Measurements from ENCODE around the gene ESRRA.
A peak's percentile ranks its signal among the peaks of the same experiment; 100 is the strongest.

The ESRRA gene

DNA sequence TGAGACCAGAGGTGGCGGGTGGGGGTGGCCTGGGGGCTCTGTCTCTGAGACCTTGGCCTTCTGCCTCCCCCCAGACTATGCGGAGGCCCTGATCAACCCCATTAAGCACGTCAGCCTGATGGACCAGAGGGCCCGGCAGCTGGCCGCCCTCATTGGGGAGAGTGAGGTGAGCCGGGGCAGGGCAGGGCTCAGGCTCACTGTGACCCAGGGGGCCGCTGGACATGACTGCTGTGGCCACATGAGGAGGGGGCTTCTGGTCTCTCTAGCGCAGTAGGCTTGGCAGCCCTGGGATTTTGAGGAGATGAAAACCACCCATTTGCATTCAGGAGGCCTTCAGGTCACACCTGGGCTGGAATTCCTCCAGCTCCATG is 41.4 kb upstream of the ESRRA start:
- Histone ChIP-seq H3K27me3 (ENCODE audit: control insufficient read depth in 2 of 2, insufficient read depth in 2 of 2, low read length in 2 of 2) (no peaks in the 10 kb centered on the region), H3K9ac (ENCODE audit: low read depth in 1 of 2, low read length in 2 of 2) (no peak overlapping the region), H3K36me3 (ENCODE audit: control insufficient read depth in 2 of 2, insufficient read depth in 2 of 2, low read length in 2 of 2) (peaks cover 55 to 62% of the 10 kb centered on the region in 2 donors), H3K9me3 (ENCODE audit: control insufficient read depth in 2 of 2, low read length in 2 of 2) (no peaks in the 10 kb centered on the region), H3K27ac (ENCODE audit: low read depth in 2 of 2, low read length in 2 of 2) (no peak overlapping the region), H3K4me3 (ENCODE audit: low read length in 2 of 2) (no peak overlapping the region), H3K4me1 (ENCODE audit: control insufficient read depth in 2 of 2, insufficient read depth in 2 of 2, low read length in 2 of 2) (peaks cover 16 to 21% of the 10 kb centered on the region in 2 donors)

GRCh38 chr11:64264371-64264852 is 40.9 kb upstream of the ESRRA start:
- Histone ChIP-seq H3K27me3 (ENCODE audit: control insufficient read depth in 2 of 2, insufficient read depth in 2 of 2, low read length in 2 of 2) (no peaks in the 10 kb centered on the region), H3K27ac (ENCODE audit: low read depth in 2 of 2, low read length in 2 of 2) (no peak overlapping the region), H3K4me3 (ENCODE audit: low read length in 2 of 2) (no peak overlapping the region), H3K4me1 (ENCODE audit: control insufficient read depth in 2 of 2, insufficient read depth in 2 of 2, low read length in 2 of 2) (peaks cover 19 to 23% of the 10 kb centered on the region in 2 donors), H3K9ac (ENCODE audit: low read depth in 1 of 2, low read length in 2 of 2) (no peak overlapping the region), H3K9me3 (ENCODE audit: control insufficient read depth in 2 of 2, low read length in 2 of 2) (no peaks in the 10 kb centered on the region), H3K36me3 (ENCODE audit: control insufficient read depth in 2 of 2, insufficient read depth in 2 of 2, low read length in 2 of 2) (peaks cover 52 to 58% of the 10 kb centered on the region in 2 donors)

DNA sequence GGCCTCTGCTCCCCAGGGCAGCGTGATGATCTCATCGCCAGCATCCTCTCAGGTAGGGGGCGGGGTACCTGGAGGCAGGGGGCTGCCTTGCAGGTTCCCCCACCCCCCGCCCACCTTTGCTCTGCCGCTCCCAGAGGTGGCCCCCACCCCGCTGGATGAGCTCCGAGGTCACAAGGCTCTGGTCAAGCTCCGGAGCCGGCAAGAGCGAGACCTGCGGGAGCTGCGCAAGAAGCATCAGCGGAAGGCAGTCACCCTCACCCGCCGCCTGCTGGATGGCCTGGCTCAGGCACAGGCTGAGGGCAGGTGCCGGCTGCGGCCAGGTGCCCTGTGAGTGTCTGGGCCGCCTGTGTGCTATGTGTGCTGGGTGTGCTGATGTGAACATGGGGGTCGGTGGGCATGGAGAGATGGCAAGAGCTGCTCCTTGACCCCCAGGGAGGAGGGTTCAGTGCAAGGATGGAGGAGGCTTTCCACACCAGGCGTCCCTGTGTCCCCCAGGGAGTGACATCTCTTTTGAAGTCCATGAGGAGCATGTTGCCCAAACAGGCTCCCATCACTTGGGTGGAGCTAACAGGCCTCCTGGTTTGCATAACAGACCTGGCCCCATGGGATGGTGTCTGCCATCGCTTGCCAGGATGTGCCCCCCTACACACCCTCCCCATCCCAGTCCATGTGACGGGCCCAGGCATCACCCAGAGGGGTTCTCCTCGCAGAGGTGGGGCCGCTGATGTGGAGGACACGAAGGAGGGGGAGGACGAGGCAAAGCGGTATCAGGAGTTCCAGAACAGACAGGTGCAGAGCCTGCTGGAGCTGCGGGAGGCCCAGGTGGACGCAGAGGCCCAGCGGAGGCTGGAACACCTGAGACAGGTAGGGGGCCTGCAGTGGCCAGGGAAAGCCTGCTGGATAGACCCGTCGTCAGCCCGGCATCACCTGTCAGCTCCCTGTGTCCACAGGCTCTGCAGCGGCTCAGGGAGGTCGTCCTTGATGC is 39.9 kb upstream of the ESRRA start:
- Histone ChIP-seq H3K9ac (ENCODE audit: low read depth in 1 of 2, low read length in 2 of 2) (no peak overlapping the region), H3K27ac (ENCODE audit: low read depth in 2 of 2, low read length in 2 of 2) (no peak overlapping the region), H3K36me3 (ENCODE audit: control insufficient read depth in 2 of 2, insufficient read depth in 2 of 2, low read length in 2 of 2) (peaks cover 42 to 48% of the 10 kb centered on the region in 2 donors), H3K4me3 (ENCODE audit: low read length in 2 of 2) (no peak overlapping the region), H3K4me1 (ENCODE audit: control insufficient read depth in 2 of 2, insufficient read depth in 2 of 2, low read length in 2 of 2) (peaks cover 19 to 23% of the 10 kb centered on the region in 2 donors), H3K9me3 (ENCODE audit: control insufficient read depth in 2 of 2, low read length in 2 of 2) (no peaks in the 10 kb centered on the region), H3K27me3 (ENCODE audit: control insufficient read depth in 2 of 2, insufficient read depth in 2 of 2, low read length in 2 of 2) (no peaks in the 10 kb centered on the region)

GRCh38 chr11:64266339-64266738 is 39.0 kb upstream of the ESRRA start:
- H3K36me3 ChIP-seq (ENCODE audit: control insufficient read depth in 2 of 2, insufficient read depth in 2 of 2, low read length in 2 of 2), result peaks cover 40 to 46% of the 10 kb centered on the region in 2 donors
- no peak overlapping the region for H3K9ac ChIP-seq (ENCODE audit: low read depth in 1 of 2, low read length in 2 of 2)
- no peaks in the 10 kb centered on the region for H3K27me3 ChIP-seq (ENCODE audit: control insufficient read depth in 2 of 2, insufficient read depth in 2 of 2, low read length in 2 of 2)
- H3K4me3 ChIP-seq (ENCODE audit: low read length in 2 of 2), result no peak overlapping the region
- no peak overlapping the region for H3K27ac ChIP-seq (ENCODE audit: low read depth in 2 of 2, low read length in 2 of 2)
- peaks cover 19 to 23% of the 10 kb centered on the region in 2 donors for H3K4me1 ChIP-seq (ENCODE audit: control insufficient read depth in 2 of 2, insufficient read depth in 2 of 2, low read length in 2 of 2)
- H3K9me3 ChIP-seq (ENCODE audit: control insufficient read depth in 2 of 2, low read length in 2 of 2), result no peaks in the 10 kb centered on the region

DNA sequence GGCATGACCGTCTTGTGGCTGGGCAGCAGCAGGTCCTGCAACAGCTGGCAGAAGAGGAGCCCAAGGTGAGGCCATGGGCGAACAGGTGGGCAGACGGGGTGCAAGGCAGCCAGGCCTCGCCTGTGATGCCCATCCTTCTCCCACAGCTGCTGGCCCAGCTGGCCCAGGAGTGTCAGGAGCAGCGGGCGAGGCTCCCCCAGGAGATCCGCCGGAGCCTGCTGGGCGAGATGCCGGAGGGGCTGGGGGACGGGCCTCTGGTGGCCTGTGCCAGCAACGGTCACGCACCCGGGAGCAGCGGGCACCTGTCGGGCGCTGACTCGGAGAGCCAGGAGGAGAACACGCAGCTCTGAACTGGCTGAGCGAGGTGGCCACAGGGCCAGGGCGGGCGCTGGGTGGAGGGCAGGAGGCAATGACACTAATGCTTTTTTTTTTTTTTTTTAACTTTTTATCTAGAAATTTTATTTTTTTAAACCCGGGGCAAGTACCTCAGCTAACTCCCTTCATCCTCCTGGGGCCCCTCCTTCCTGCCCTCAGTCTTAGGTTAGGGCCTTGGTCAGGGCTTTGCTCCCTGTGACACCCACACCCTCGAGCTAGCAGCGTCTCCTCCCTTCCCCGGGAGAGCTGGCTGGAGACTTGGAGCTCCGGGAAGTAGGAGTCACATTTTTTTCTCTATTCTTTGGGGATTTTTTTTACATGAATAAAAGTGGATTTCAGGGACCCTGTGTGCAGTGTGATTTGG is 37.9 kb upstream of the ESRRA start:
- H3K27me3 ChIP-seq (ENCODE audit: control insufficient read depth in 2 of 2, insufficient read depth in 2 of 2, low read length in 2 of 2), result no peaks in the 10 kb centered on the region
- H3K4me3 ChIP-seq (ENCODE audit: low read length in 2 of 2), result no peak overlapping the region
- peaks cover 26 to 31% of the 10 kb centered on the region in 2 donors for H3K4me1 ChIP-seq (ENCODE audit: control insufficient read depth in 2 of 2, insufficient read depth in 2 of 2, low read length in 2 of 2)
- peak overlapping the region in 1 of 2 donors; percentile 92 for H3K9ac ChIP-seq (ENCODE audit: low read depth in 1 of 2, low read length in 2 of 2)
- no peaks in the 10 kb centered on the region for H3K9me3 ChIP-seq (ENCODE audit: control insufficient read depth in 2 of 2, low read length in 2 of 2)
- peaks cover 32 to 38% of the 10 kb centered on the region in 2 donors for H3K36me3 ChIP-seq (ENCODE audit: control insufficient read depth in 2 of 2, insufficient read depth in 2 of 2, low read length in 2 of 2)
- H3K27ac ChIP-seq (ENCODE audit: low read depth in 2 of 2, low read length in 2 of 2), result peak overlapping the region; percentile 96 to 98

DNA sequence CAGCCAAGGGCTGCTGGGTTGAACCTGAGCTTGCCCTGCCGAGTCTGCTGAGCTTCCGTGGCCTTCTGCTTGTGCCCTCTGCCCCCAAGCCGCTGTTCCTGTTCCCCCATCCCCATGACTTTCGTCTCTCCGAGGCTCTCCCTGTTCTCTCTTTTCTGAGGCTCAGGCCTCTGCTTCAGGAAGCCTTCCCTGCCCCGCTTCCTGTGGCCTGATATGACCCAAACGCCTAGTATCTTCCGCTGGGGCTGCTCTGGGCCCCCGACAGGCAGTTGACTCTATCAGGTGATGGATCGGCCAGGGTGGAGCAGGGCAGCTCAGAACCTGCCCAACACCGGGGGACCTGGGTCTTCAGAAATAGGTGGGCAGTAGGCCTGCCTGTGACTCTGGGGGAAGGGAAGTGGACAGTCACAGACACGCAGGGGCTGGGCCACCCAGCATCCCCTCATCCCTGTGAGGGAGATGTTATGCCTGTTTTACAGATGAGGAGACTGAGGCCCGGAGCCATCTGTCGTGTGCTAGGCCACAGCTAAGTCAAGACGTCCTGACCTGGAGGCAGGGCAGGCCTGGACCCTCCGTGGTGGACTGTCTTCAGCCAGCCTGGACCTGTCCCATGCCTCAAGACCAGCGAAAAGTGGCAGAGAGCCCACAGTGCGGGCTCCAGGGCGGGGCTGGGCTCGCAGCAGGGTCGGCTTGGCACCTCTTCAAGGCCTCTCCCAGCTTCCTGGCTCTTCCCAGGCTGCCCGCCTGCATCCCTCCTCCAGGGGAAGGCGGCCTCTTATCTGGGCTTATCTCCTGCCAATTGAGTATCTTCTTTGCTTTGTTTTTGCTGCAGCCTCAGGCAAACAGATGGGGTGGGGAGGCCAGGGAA is 37.1 kb upstream of the ESRRA start:
- Histone ChIP-seq H3K4me1 (ENCODE audit: control insufficient read depth in 2 of 2, insufficient read depth in 2 of 2, low read length in 2 of 2) (peaks cover 28 to 35% of the 10 kb centered on the region in 2 donors), H3K9ac (ENCODE audit: low read depth in 1 of 2, low read length in 2 of 2) (peak overlapping the region; percentile 84 to 92), H3K9me3 (ENCODE audit: control insufficient read depth in 2 of 2, low read length in 2 of 2) (no peaks in the 10 kb centered on the region), H3K27ac (ENCODE audit: low read depth in 2 of 2, low read length in 2 of 2) (peak overlapping the region; percentile 96 to 98), H3K27me3 (ENCODE audit: control insufficient read depth in 2 of 2, insufficient read depth in 2 of 2, low read length in 2 of 2) (no peaks in the 10 kb centered on the region), H3K4me3 (ENCODE audit: low read length in 2 of 2) (peak overlapping the region; percentile 83 to 96), H3K36me3 (ENCODE audit: control insufficient read depth in 2 of 2, insufficient read depth in 2 of 2, low read length in 2 of 2) (peaks cover 24 to 29% of the 10 kb centered on the region in 2 donors)

- Histone ChIP-seq H3K9ac (ENCODE audit: low read depth in 1 of 2, low read length in 2 of 2) (peak overlapping the region; percentile 84 to 92), H3K9me3 (ENCODE audit: control insufficient read depth in 2 of 2, low read length in 2 of 2) (no peaks in the 10 kb centered on the region), H3K27me3 (ENCODE audit: control insufficient read depth in 2 of 2, insufficient read depth in 2 of 2, low read length in 2 of 2) (no peaks in the 10 kb centered on the region), H3K4me3 (ENCODE audit: low read length in 2 of 2) (peak overlapping the region; percentile 83 to 96), H3K27ac (ENCODE audit: low read depth in 2 of 2, low read length in 2 of 2) (peak overlapping the region; percentile 96 to 98), H3K36me3 (ENCODE audit: control insufficient read depth in 2 of 2, insufficient read depth in 2 of 2, low read length in 2 of 2) (peaks cover 18 to 23% of the 10 kb centered on the region in 2 donors), H3K4me1 (ENCODE audit: control insufficient read depth in 2 of 2, insufficient read depth in 2 of 2, low read length in 2 of 2) (peaks cover 32 to 38% of the 10 kb centered on the region in 2 donors)
Measured at GRCh38 chr11:64268893-64269539, 36.3 kb upstream of the ESRRA start.

GRCh38 chr11:64269540-64270220 is 35.6 kb upstream of the ESRRA start:
- Histone ChIP-seq H3K27me3 (ENCODE audit: control insufficient read depth in 2 of 2, insufficient read depth in 2 of 2, low read length in 2 of 2) (no peaks in the 10 kb centered on the region), H3K4me3 (ENCODE audit: low read length in 2 of 2) (peak overlapping the region; percentile 83 to 96), H3K36me3 (ENCODE audit: control insufficient read depth in 2 of 2, insufficient read depth in 2 of 2, low read length in 2 of 2) (peaks cover 16% of the 10 kb centered on the region in 2 donors), H3K27ac (ENCODE audit: low read depth in 2 of 2, low read length in 2 of 2) (peak overlapping the region; percentile 96 to 98), H3K4me1 (ENCODE audit: control insufficient read depth in 2 of 2, insufficient read depth in 2 of 2, low read length in 2 of 2) (peaks cover 32 to 39% of the 10 kb centered on the region in 2 donors), H3K9ac (ENCODE audit: low read depth in 1 of 2, low read length in 2 of 2) (peak overlapping the region; percentile 84 to 92), H3K9me3 (ENCODE audit: control insufficient read depth in 2 of 2, low read length in 2 of 2) (no peaks in the 10 kb centered on the region)
